ENCODE measurements around the gene ANKRD65.
"Not testable (repeated sequence)": the region's sequence is repeated elsewhere in the genome, so short reads cannot be mapped to it uniquely, and the experiment has no call there.

ANKRD65 gene

DNA sequence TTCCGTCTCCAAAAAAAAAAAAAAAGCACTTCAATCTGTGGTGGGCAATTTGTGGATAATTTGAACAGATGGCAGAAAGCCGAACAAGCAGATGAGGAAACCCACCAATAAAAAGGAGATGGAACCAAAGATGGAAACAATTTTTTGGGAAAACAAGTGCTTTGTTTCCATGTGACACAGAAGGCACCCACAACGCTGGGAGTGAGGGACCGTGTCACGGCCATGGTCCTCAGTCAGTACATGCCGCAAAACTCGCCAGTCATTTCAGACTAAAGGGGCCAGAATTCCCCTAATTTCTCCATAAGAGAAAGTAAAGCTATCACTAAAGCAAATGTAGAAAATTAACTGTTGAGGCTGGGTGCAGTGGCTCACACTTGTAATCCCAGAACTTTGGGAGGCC is 27.0 kb downstream of the ANKRD65 start:
- no peaks in the 10 kb centered on the region for H3K27me3 ChIP-seq (ENCODE audit: control insufficient read depth, insufficient read depth, low read length)
- no peak overlapping the region for H3K4me3 ChIP-seq (ENCODE audit: low read depth, low read length)
- peaks cover 4% of the 10 kb centered on the region for H3K4me1 ChIP-seq (ENCODE audit: control insufficient read depth, insufficient read depth, low read length)
- H3K9me3 ChIP-seq (ENCODE audit: control insufficient read depth, insufficient read depth, low read length): no peaks in the 10 kb centered on the region
- peaks cover 72% of the 10 kb centered on the region for H3K36me3 ChIP-seq (ENCODE audit: control insufficient read depth, insufficient read depth, low read length)
- H3K9ac ChIP-seq (ENCODE audit: low read depth, low read length): no peak overlapping the region

DNA sequence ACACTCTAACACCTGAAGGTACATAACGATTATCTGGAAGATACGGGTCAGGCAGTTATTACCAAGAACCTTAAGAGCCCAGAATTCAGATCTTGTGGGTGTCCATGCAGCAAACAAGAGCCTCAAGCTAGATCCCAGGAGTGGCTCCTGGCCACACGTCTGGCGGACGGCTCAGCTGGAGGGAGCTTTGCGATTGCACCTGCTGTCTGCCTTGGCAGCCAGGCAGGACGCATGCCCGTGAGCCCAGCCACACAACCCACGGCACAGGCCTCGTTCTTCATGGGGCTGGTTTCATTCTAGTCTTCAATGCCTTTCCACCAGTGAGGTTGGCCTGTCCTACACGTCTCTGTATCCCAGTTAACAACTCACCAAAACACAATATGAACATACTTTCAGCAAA is 27.6 kb downstream of the ANKRD65 start:
- H3K4me1 ChIP-seq (ENCODE audit: control insufficient read depth, insufficient read depth, low read length): peaks cover 4% of the 10 kb centered on the region
- H3K4me3 ChIP-seq (ENCODE audit: low read depth, low read length): no peak overlapping the region
- H3K9ac ChIP-seq (ENCODE audit: low read depth, low read length): no peak overlapping the region
- H3K9me3 ChIP-seq (ENCODE audit: control insufficient read depth, insufficient read depth, low read length): no peaks in the 10 kb centered on the region
- peaks cover 73% of the 10 kb centered on the region for H3K36me3 ChIP-seq (ENCODE audit: control insufficient read depth, insufficient read depth, low read length)
- H3K27me3 ChIP-seq (ENCODE audit: control insufficient read depth, insufficient read depth, low read length): no peaks in the 10 kb centered on the region

GRCh38 chr1:1393014-1393413 is 28.1 kb downstream of the ANKRD65 start:
- H3K27me3 ChIP-seq (ENCODE audit: control insufficient read depth, insufficient read depth, low read length): no peaks in the 10 kb centered on the region
- H3K36me3 ChIP-seq (ENCODE audit: control insufficient read depth, insufficient read depth, low read length): peaks cover 74% of the 10 kb centered on the region
- H3K4me1 ChIP-seq (ENCODE audit: control insufficient read depth, insufficient read depth, low read length): peaks cover 2% of the 10 kb centered on the region
- H3K9me3 ChIP-seq (ENCODE audit: control insufficient read depth, insufficient read depth, low read length): no peaks in the 10 kb centered on the region
- no peak overlapping the region for H3K4me3 ChIP-seq (ENCODE audit: low read depth, low read length)
- H3K9ac ChIP-seq (ENCODE audit: low read depth, low read length): no peak overlapping the region

GRCh38 chr1:1391225-1391624 is 29.9 kb downstream of the ANKRD65 start:
- Histone ChIP-seq H3K9me3 (ENCODE audit: control insufficient read depth, insufficient read depth, low read length) (no peaks in the 10 kb centered on the region), H3K4me3 (ENCODE audit: low read depth, low read length) (no peak overlapping the region), H3K4me1 (ENCODE audit: control insufficient read depth, insufficient read depth, low read length) (no peaks in the 10 kb centered on the region), H3K36me3 (ENCODE audit: control insufficient read depth, insufficient read depth, low read length) (peaks cover 79% of the 10 kb centered on the region), H3K27me3 (ENCODE audit: control insufficient read depth, insufficient read depth, low read length) (no peaks in the 10 kb centered on the region), H3K9ac (ENCODE audit: low read depth, low read length) (no peak overlapping the region)

DNA sequence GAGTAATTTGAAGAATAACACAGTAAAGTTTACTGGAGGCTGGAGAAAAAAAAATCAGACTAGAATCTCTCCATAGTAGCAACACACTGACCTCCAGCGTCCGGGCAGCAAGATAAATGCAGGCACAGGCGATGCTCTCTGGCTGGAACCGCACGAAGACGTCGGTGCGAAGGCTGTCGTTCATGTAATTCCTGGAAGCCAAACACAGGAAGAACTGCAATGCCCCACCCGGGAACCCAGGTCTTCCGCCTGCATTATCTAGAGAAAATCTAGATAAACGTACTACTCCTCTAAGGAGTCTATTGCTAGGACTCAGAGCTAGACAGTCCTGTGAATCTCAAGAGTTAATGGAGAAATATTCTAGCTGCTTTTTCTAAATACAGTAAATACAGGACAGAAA is 30.4 kb downstream of the ANKRD65 start:
- Histone ChIP-seq H3K4me3 (ENCODE audit: low read depth, low read length) (no peak overlapping the region), H3K27me3 (ENCODE audit: control insufficient read depth, insufficient read depth, low read length) (no peaks in the 10 kb centered on the region), H3K4me1 (ENCODE audit: control insufficient read depth, insufficient read depth, low read length) (no peaks in the 10 kb centered on the region), H3K9me3 (ENCODE audit: control insufficient read depth, insufficient read depth, low read length) (no peaks in the 10 kb centered on the region), H3K9ac (ENCODE audit: low read depth, low read length) (no peak overlapping the region), H3K36me3 (ENCODE audit: control insufficient read depth, insufficient read depth, low read length) (peaks cover 84% of the 10 kb centered on the region)

DNA sequence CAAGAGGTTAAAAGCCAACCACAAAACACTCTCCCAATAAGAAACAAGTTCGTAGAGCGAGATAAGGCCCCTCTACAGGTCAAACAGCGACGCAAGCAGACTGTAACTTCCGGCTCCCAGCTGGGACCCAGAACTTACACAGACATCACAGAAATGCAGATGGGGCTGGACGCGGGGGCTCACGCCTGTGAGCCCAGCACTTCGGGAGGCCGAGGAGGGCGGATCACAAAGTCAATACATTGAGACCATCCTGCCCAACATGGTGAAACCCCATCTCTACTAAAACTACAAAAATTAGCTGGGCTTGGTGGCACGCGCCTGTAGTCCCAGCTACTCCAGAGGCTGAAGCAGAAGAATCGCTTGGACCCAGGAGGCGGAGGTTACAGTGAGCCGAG is 33.0 kb downstream of the ANKRD65 start:
- H3K4me3 ChIP-seq (ENCODE audit: low read depth, low read length): no peak overlapping the region
- no peaks in the 10 kb centered on the region for H3K27me3 ChIP-seq (ENCODE audit: control insufficient read depth, insufficient read depth, low read length)
- H3K36me3 ChIP-seq (ENCODE audit: control insufficient read depth, insufficient read depth, low read length): peaks cover 69% of the 10 kb centered on the region
- no peaks in the 10 kb centered on the region for H3K9me3 ChIP-seq (ENCODE audit: control insufficient read depth, insufficient read depth, low read length)
- no peaks in the 10 kb centered on the region for H3K4me1 ChIP-seq (ENCODE audit: control insufficient read depth, insufficient read depth, low read length)
- H3K9ac ChIP-seq (ENCODE audit: low read depth, low read length): no peak overlapping the region

DNA sequence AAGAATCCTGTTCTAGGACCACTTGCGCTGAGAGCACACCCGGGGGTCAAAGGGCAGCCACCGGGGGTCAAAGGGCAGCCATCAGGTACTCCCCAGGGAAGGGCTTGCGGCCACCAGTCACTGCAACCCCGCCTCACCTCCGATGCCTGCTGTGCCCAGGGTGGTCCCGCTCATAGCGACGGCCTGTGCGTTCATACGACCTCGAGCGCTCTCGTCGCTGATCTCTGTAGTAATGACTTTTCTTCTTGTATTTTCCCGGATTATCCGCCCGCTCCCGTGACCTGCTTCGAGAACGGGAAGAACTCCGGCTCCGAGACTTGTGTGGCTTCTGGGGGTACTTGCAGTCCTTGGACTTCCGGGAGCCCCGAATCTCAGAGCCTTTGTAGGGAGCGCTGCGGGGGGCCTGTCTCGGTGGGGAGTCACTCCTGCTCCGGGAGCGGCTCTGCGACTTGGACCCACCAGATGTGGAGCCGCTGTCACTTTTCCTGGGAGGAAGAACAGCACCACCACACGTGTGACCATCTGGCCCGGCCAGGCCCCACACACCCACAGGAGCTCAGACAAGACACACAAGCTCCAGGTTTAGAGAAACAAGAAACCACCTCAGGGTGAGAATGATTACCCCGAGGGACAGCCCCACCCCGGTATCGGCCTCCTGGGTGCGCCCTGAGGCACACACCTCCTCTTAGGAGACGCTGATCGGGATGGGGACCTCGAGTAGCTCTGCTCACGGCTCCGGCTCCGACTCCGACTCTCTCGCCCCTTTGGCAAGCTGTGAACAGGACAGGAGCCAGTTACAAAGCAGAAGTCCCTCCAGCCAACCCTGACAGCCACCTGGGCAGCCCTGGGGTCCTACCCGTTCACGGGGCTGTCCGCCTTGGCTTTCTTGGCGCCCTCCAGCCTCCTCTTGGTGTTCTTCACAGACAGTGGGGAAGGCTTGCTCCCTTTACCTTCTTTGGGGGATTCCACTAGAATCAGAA is 33.7 kb downstream of the ANKRD65 start:
- Histone ChIP-seq H3K4me1 (ENCODE audit: control insufficient read depth, insufficient read depth, low read length) (no peaks in the 10 kb centered on the region), H3K9me3 (ENCODE audit: control insufficient read depth, insufficient read depth, low read length) (no peaks in the 10 kb centered on the region), H3K36me3 (ENCODE audit: control insufficient read depth, insufficient read depth, low read length) (peaks cover 62% of the 10 kb centered on the region)

GRCh38 chr1:1385931-1386330 is 35.1 kb downstream of the ANKRD65 start:
- Histone ChIP-seq H3K4me3 (ENCODE audit: low read depth, low read length) (no peak overlapping the region), H3K36me3 (ENCODE audit: control insufficient read depth, insufficient read depth, low read length) (peaks cover 49% of the 10 kb centered on the region), H3K9me3 (ENCODE audit: control insufficient read depth, insufficient read depth, low read length) (no peaks in the 10 kb centered on the region), H3K9ac (ENCODE audit: low read depth, low read length) (no peak overlapping the region), H3K27me3 (ENCODE audit: control insufficient read depth, insufficient read depth, low read length) (no peaks in the 10 kb centered on the region), H3K4me1 (ENCODE audit: control insufficient read depth, insufficient read depth, low read length) (no peaks in the 10 kb centered on the region)

More for the DNA sequence above, 33.7 kb downstream of the ANKRD65 start:
- no peaks in the 10 kb centered on the region for H3K27me3 ChIP-seq (ENCODE audit: control insufficient read depth, insufficient read depth, low read length)
- H3K4me3 ChIP-seq (ENCODE audit: low read depth, low read length): no peak overlapping the region
- no peak overlapping the region for H3K9ac ChIP-seq (ENCODE audit: low read depth, low read length)

DNA sequence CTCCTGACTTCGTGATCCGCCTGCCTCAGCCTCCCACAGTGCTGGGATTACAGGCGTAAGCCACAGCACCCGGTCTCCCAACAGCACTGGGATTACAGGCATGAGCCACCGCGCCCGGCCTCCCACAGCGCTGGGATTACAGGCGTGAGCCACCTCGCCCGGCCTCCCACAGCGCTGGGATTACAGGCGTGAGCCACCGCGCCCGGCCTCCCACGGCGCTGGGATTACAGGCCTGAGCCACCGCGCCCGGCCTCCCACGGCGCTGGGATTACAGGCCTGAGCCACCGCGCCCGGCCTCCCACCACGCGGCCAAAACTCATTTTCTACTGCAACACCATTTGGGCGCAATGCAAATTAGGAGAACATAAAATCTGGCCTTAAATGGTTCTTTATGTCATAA is 35.7 kb downstream of the ANKRD65 start:
- peaks cover 46% of the 10 kb centered on the region for H3K36me3 ChIP-seq (ENCODE audit: control insufficient read depth, insufficient read depth, low read length)
- not testable (repeated sequence) for H3K4me3 ChIP-seq (ENCODE audit: low read depth, low read length); H3K9ac ChIP-seq (ENCODE audit: low read depth, low read length); H3K4me1 ChIP-seq (ENCODE audit: control insufficient read depth, insufficient read depth, low read length); H3K27me3 ChIP-seq (ENCODE audit: control insufficient read depth, insufficient read depth, low read length); H3K9me3 ChIP-seq (ENCODE audit: control insufficient read depth, insufficient read depth, low read length)

GRCh38 chr1:1381294-1381693 is 39.8 kb downstream of the ANKRD65 start:
- Histone ChIP-seq H3K4me1 (ENCODE audit: control insufficient read depth, insufficient read depth, low read length) (no peaks in the 10 kb centered on the region), H3K9ac (ENCODE audit: low read depth, low read length) (no peak overlapping the region), H3K9me3 (ENCODE audit: control insufficient read depth, insufficient read depth, low read length) (no peaks in the 10 kb centered on the region), H3K36me3 (ENCODE audit: control insufficient read depth, insufficient read depth, low read length) (peaks cover 11% of the 10 kb centered on the region), H3K27me3 (ENCODE audit: control insufficient read depth, insufficient read depth, low read length) (no peaks in the 10 kb centered on the region), H3K4me3 (ENCODE audit: low read depth, low read length) (no peak overlapping the region)

DNA sequence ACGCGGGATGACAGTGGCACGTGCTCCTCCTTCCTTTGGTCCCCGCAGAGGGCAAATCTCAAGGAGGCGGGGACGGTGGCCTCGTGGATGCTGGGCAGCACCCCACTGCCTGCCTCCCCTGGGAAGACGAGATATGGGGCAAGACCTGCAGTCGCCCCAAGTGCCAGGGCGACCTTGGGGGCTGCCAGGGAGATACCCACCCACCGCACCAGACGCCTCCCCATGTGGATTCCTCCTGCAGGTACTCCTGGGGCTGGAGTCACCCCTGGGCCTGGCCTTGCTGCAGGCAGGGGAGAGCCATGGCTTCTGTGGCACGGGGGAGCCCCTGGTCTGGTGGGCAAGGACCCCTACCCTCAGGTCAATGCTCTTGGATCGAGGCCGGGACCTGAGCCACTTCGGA is 40.2 kb downstream of the ANKRD65 start:
- no peaks in the 10 kb centered on the region for H3K27me3 ChIP-seq (ENCODE audit: control insufficient read depth, insufficient read depth, low read length)
- no peaks in the 10 kb centered on the region for H3K9me3 ChIP-seq (ENCODE audit: control insufficient read depth, insufficient read depth, low read length)
- peaks cover 7% of the 10 kb centered on the region for H3K36me3 ChIP-seq (ENCODE audit: control insufficient read depth, insufficient read depth, low read length)
- no peaks in the 10 kb centered on the region for H3K4me1 ChIP-seq (ENCODE audit: control insufficient read depth, insufficient read depth, low read length)
- H3K9ac ChIP-seq (ENCODE audit: low read depth, low read length): no peak overlapping the region
- H3K4me3 ChIP-seq (ENCODE audit: low read depth, low read length): no peak overlapping the region

DNA sequence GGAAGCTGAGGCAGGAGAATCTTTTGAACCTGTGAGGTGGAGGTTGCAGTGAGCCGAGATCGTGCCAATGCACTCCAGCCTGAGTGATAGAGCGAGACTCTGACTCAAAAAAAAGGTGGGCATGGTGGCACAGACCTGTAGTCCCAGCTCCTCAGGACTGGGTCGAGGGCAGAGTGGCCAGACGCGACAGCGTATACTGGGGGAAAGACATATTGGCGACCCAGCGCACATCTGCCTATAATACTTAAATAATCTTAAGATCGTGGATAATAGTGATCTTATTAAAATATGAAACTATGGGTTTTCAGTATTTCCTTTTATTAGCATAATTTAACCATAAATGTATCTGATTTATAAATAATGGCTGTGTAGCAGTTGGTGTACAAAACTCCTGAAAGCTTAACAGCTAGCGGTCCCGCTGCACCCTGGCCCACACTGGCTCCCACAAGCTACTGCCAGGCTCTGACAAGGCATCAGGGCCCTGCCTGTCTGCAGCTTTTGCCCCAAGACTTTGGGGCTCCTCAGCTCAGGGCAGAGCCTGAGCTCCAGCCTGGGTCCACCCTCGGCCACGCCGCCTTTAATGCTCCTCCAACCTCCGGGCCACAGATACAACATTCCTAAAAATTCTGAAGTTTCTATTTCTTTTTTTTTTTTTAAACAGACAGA is 43.4 kb downstream of the ANKRD65 start:
- H3K4me3 ChIP-seq (ENCODE audit: low read depth, low read length): no peak overlapping the region
- H3K4me1 ChIP-seq (ENCODE audit: control insufficient read depth, insufficient read depth, low read length): peaks cover 3% of the 10 kb centered on the region
- H3K36me3 ChIP-seq (ENCODE audit: control insufficient read depth, insufficient read depth, low read length): peaks cover 12% of the 10 kb centered on the region
- H3K9ac ChIP-seq (ENCODE audit: low read depth, low read length): no peak overlapping the region
- H3K27me3 ChIP-seq (ENCODE audit: control insufficient read depth, insufficient read depth, low read length): no peaks in the 10 kb centered on the region
- no peaks in the 10 kb centered on the region for H3K9me3 ChIP-seq (ENCODE audit: control insufficient read depth, insufficient read depth, low read length)
